HG02763 (cell line): ENCODE results near the gene CA4.
A peak's percentile ranks its signal among the peaks of the same experiment; 100 is the strongest.

Experiments
- ATAC-seq: cut with Tn5 transposase; IDR thresholded peaks from one replicate; pipeline ENCODE4 v1.9.1; 2021; ENCODE audit warnings: mild to moderate bottlenecking, moderate library complexity; ENCODE audit not compliant: unreplicated experiment

The CA4 gene

GRCh38 chr17:60129164-60129563 is 20.6 kb upstream of the CA4 start:
- no peak for ATAC-seq

- no peak for ATAC-seq
These were observed 19.3 kb upstream of the CA4 start for GRCh38 chr17:60130466-60130865.

GRCh38 chr17:60134396-60135150 is 15.2 kb upstream of the CA4 start:
- ATAC-seq: no peak

GRCh38 chr17:60135151-60135950 is 14.4 kb upstream of the CA4 start:
- peak; percentile 87 for ATAC-seq

- no peak for ATAC-seq
These were observed 13.7 kb upstream of the CA4 start for GRCh38 chr17:60135951-60136666.

- no peak for ATAC-seq
These were observed 12.0 kb upstream of the CA4 start for GRCh38 chr17:60137731-60138130.

GRCh38 chr17:60138769-60139437 is 10.9 kb upstream of the CA4 start:
- no peak for ATAC-seq

GRCh38 chr17:60139438-60140285 is 10.1 kb upstream of the CA4 start:
- ATAC-seq: no peak

GRCh38 chr17:60141111-60142018 is 8.4 kb upstream of the CA4 start:
- no peak for ATAC-seq

GRCh38 chr17:60142872-60143499 is 6.8 kb upstream of the CA4 start:
- ATAC-seq: no peak

GRCh38 chr17:60145006-60145935 is 4.5 kb upstream of the CA4 start:
- no peak for ATAC-seq

GRCh38 chr17:60146206-60146605 is 3.6 kb upstream of the CA4 start:
- no peak for ATAC-seq

- no peak for ATAC-seq
These were observed 2.1 kb upstream of the CA4 start for GRCh38 chr17:60147553-60148223.

- ATAC-seq: no peak
These were observed 1.4 kb upstream of the CA4 start for GRCh38 chr17:60148373-60148772.

GRCh38 chr17:60151355-60151754 is 1.6 kb downstream of the CA4 start:
- no peak for ATAC-seq

GRCh38 chr17:60153606-60154390 is 4.0 kb downstream of the CA4 start:
- ATAC-seq: no peak
